ENCODE measurements around the gene GBF1. TPM values are rescaled to one million over a fixed set of nuclear protein-coding genes. Genes with fewer than 3 reads are reported as not detected.
"Not testable (repeated sequence)": the region's sequence is repeated elsewhere in the genome, so short reads cannot be mapped to it uniquely, and the experiment has no call there.

Gene GBF1
- total and polyA plus RNA-seq, 8 donors, result 5.7 to 47.3 (median 21.9) TPM

DNA sequence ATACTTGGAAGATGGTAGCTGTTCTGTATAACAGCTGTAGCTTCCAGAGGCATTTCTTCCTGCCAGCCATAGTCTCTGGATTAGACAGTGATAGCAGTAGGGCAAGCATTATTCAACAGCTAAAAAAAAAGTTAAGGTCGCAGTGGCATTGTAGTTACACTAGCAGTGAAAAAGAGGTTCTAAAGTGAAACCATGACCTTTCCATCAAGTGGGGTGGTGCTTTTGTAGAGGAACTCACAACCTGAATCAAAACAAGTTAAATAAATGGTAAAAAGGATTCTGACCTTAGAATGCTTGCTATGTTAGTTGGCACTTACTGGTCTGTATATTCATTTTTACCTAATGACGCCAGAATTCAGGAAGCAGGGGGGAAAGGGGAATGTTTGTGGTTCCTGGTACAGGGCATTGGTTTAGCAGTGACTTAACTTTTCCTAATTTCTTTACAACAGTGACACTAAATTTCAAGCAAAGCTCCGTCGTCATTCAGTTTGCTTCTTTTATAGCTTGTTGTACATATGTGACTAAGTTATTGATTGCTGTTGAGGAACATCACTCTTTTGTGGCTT lies 55.0 kb downstream of the GBF1 start:
- DNase-seq, result no peak
- TF ChIP-seq EP300 (IDR thresholded peaks at IDR 0.05), result no peak
- TF ChIP-seq, protein P1, sequence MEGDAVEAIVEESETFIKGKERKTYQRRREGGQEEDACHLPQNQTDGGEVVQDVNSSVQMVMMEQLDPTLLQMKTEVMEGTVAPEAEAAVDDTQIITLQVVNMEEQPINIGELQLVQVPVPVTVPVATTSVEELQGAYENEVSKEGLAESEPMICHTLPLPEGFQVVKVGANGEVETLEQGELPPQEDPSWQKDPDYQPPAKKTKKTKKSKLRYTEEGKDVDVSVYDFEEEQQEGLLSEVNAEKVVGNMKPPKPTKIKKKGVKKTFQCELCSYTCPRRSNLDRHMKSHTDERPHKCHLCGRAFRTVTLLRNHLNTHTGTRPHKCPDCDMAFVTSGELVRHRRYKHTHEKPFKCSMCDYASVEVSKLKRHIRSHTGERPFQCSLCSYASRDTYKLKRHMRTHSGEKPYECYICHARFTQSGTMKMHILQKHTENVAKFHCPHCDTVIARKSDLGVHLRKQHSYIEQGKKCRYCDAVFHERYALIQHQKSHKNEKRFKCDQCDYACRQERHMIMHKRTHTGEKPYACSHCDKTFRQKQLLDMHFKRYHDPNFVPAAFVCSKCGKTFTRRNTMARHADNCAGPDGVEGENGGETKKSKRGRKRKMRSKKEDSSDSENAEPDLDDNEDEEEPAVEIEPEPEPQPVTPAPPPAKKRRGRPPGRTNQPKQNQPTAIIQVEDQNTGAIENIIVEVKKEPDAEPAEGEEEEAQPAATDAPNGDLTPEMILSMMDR (IDR thresholded peaks at IDR 0.05), result no peak
- TF ChIP-seq POLR2AphosphoS5 (IDR thresholded peaks at IDR 0.05), result no peak
- TF ChIP-seq POLR2A (IDR thresholded peaks at IDR 0.05), result no peak

DNA sequence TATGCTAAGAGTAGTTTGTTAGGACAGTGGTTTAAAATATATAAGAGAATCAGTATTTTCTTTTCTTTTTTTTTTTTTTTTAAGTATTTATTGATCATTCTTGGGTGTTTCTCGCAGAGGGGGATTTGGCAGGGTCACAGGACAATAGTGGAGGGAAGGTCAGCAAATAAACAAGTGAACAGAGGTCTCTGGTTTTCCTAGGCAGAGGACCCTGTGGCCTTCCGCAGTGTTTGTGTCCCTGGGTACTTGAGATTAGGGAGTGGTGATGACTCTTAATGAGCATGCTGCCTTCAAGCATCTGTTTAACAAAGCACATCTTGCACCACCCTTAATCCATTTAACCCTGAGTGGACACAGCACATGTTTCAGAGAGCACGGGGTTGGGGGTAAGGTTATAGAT lies 55.6 kb downstream of the GBF1 start:
- H3K27ac ChIP-seq; H3K4me3 ChIP-seq; intact Hi-C loops (cut with DNase I; ENCODE audit: low total_unique reads); H3K27me3 ChIP-seq; H3K36me3 ChIP-seq; H3K9me3 ChIP-seq; DNase-seq: not testable (repeated sequence)
- peaks cover 0 to 23% (median 8%) of the 10 kb centered on the region in 4 donors for H3K4me1 ChIP-seq
- WGBS, 5 donors, result 84 to 100% (median 89%) methylated on average over 1 to 3 of the region's 3 CpGs

More for the DNA sequence above, 55.0 kb downstream of the GBF1 start:
- Histone ChIP-seq H3K36me3 (no peaks in the 10 kb centered on the region), H3K4me3 (no peak overlapping the region), H3K27ac (peak overlapping the region in 1 of 5 donors; percentile 22), H3K27me3 (no peaks in the 10 kb centered on the region), H3K4me1 (peaks cover 0 to 19% (median 8%) of the 10 kb centered on the region in 4 donors), H3K9me3 (no peaks in the 10 kb centered on the region)
- 60 to 81% (median 71%) methylated on average over 4 of the region's 4 CpGs for WGBS, 5 donors
- intact Hi-C loops (cut with DNase I; ENCODE audit: low total_unique reads), result no loop called here

DNA sequence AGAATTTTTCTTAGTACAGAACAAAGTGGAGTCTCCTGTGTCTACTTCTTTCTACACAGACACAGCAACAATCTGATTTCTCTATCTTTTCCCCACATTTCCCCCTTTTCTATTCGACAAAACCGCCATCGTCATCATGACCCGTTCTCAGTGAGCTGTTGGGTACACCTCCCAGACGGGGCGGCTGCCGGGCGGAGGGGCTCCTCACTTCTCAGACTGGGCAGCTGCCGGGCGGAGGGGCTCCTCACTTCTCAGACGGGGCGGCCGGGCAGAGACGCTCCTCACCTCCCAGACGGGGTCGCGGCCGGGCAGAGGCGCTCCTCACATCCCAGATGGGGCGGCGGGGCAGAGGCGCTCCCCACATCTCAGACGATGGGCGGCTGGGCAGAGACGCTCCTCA lies 56.0 kb downstream of the GBF1 start:
- H3K27me3 ChIP-seq; H3K4me3 ChIP-seq; DNase-seq; H3K9me3 ChIP-seq; intact Hi-C loops (cut with DNase I; ENCODE audit: low total_unique reads); H3K36me3 ChIP-seq; H3K27ac ChIP-seq: not testable (repeated sequence)
- peaks cover 0 to 27% (median 8%) of the 10 kb centered on the region in 4 donors for H3K4me1 ChIP-seq
- WGBS, 5 donors, result 91 to 97% (median 96%) methylated on average over 10 to 19 of the region's 25 CpGs

DNA sequence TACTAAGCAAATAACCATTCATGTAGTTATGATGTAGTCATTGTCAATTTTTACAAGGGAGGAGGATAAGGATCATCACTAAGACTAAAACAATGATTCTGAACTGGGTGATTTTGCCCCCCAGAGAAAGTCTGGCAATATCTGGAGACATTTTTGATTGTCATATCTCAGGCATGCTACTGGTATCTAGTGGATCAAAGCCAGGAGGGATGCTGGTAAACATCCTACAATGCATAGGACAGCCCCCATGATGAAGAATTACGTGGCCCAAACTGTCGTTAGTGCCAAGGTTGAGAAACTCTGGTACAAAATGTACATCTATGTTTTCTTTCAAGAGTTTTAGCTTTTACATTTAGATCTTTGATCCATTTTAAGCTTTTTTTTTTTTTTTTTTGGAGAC lies 57.3 kb downstream of the GBF1 start:
- Histone ChIP-seq H3K27me3 (no peaks in the 10 kb centered on the region), H3K36me3 (peaks cover 0 to 7% (median 2%) of the 10 kb centered on the region in 4 donors), H3K4me1 (peaks cover 0 to 29% (median 8%) of the 10 kb centered on the region in 4 donors), H3K27ac (no peak overlapping the region), H3K9me3 (no peaks in the 10 kb centered on the region), H3K4me3 (no peak overlapping the region)
- no peak for TF ChIP-seq EP300 (IDR thresholded peaks at IDR 0.05)
- WGBS, 5 donors, result 83 to 95% (median 87%) methylated on average over 2 of the region's 2 CpGs
- no peak for DNase-seq
- intact Hi-C loops (cut with DNase I; ENCODE audit: low total_unique reads), result no loop called here

DNA sequence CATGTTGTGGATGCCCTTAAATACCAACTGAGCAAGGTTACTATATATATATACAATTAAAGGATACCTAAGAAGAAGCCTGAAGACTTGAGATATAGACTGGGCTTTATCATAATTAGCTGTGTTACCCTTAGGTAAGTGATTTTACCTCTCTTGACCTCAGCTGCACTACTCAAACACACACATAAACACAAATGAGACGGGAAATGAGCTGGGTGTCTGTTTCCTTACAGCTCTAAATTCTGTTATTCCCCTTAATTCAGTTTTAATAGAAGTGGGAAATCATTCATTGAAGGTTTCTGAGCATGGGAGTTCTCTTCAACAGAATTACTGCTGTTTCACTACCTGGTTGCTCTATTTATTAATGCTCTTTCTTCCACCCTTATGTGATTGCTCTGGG lies 60.7 kb downstream of the GBF1 start:
- Histone ChIP-seq H3K9me3 (no peaks in the 10 kb centered on the region), H3K27me3 (no peaks in the 10 kb centered on the region), H3K27ac (no peak overlapping the region), H3K36me3 (peaks cover 0 to 7% (median 2%) of the 10 kb centered on the region in 4 donors), H3K4me3 (no peak overlapping the region), H3K4me1 (peaks cover 4 to 33% (median 18%) of the 10 kb centered on the region in 4 donors)
- intact Hi-C loops (cut with DNase I; ENCODE audit: low total_unique reads), result no loop called here
- 65 to 86% (median 83%) methylated on average over 1 of the region's 1 CpG for WGBS, 5 donors
- no peak for TF ChIP-seq POLR2AphosphoS5 (IDR thresholded peaks at IDR 0.05)
- no peak for TF ChIP-seq EP300 (IDR thresholded peaks at IDR 0.05)
- no peak for DNase-seq

DNA sequence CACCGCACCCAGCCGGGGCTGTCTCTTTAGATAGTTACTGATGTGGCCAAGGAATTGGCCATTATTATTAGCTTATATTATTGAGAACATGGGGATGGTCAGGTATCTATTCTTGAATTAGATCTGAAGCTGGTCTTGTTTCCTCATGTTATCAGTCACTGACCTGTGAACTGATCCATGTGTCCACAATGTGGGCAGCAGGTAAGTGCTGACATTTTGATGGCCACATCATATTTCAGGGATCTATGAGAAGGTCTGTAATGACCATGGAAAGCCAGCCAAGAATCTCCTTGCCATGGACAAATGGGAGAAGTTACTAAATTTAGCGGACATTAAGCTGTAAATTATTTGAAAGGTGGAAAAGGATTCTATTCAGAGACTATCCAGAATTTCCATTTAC lies 61.4 kb downstream of the GBF1 start:
- TF ChIP-seq POLR2A (IDR thresholded peaks at IDR 0.05), result no peak
- TF ChIP-seq, protein P1 (IDR thresholded peaks at IDR 0.05), result no peak
- TF ChIP-seq EP300 (IDR thresholded peaks at IDR 0.05), result no peak
- no peak for TF ChIP-seq POLR2AphosphoS5 (IDR thresholded peaks at IDR 0.05)
- intact Hi-C loops (cut with DNase I; ENCODE audit: low total_unique reads), result no loop called here
- no peak for DNase-seq
- Histone ChIP-seq H3K36me3 (peaks cover 0 to 7% (median 2%) of the 10 kb centered on the region in 4 donors), H3K4me3 (no peak overlapping the region), H3K27ac (no peak overlapping the region), H3K4me1 (peaks cover 6 to 40% (median 23%) of the 10 kb centered on the region in 4 donors), H3K9me3 (no peaks in the 10 kb centered on the region), H3K27me3 (no peaks in the 10 kb centered on the region)
- 91 to 99% (median 98%) methylated on average over 3 of the region's 3 CpGs for WGBS, 5 donors

DNA sequence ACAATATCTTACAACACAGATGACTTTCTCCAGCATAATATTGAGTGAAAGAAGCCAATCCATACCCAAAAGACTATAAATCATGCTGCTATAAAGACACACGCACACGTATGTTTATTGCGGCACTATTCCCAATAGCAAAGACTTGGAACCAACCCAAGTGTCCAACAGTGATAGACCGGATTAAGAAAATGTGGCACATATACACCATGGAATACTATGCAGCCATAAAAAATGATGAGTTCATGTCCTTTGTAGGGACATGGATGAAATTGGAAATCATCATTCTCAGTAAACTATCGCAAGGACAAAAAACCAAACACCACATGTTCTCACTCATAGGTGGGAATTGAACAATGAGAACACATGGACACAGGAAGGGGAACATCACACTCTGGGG lies 63.0 kb downstream of the GBF1 start:
- H3K4me3 ChIP-seq; H3K36me3 ChIP-seq; intact Hi-C loops (cut with DNase I; ENCODE audit: low total_unique reads); DNase-seq; H3K27ac ChIP-seq; H3K27me3 ChIP-seq; H3K9me3 ChIP-seq: not testable (repeated sequence)
- WGBS, 5 donors, result 93 to 100% (median 95%) methylated on average over 4 of the region's 5 CpGs
- peaks cover 6 to 50% (median 37%) of the 10 kb centered on the region in 4 donors for H3K4me1 ChIP-seq

Measured in stomach (tissue), 9 donors.